Neutrophil (primary cell): ENCODE data around the gene TBC1D5.

ENCODE experiments used
- H3K27ac ChIP-seq: fragments of 200-600 bp; sonication (generic); 2 replicates; pipeline ENCODE4 v1.5.1; 2016; ENCODE audit warnings: mild to moderate bottlenecking, moderate library complexity
- H3K27me3 ChIP-seq: fragments of 200-600 bp; sonication (generic); 2 replicates; pipeline ENCODE4 v1.6.0; 2016; ENCODE audit warnings: mild to moderate bottlenecking
- H3K36me3 ChIP-seq: fragments of 200-600 bp; sonication (generic); 2 replicates; pipeline ENCODE4 v1.5.1; 2017
- H3K4me1 ChIP-seq, 2 experiments: fragments of 200-600 bp in 1 of 2; sonication (generic) in 1 of 2; 1 replicate in 1 of 2; 2 replicates in 1 of 2; pipeline versions ENCODE4 v1.5.1 to v1.6.1; 2013 to 2016; ENCODE audit warnings: low read depth in 1 of 2, low read length in 1 of 2, mild to moderate bottlenecking in 1 of 2, moderate library complexity in 1 of 2; ENCODE audit not compliant: control insufficient read depth in 1 of 2, insufficient read depth in 1 of 2
- H3K4me3 ChIP-seq, 2 experiments: fragments of 200-600 bp in 1 of 2; sonication (generic) in 1 of 2; 1 replicate in 1 of 2; 2 replicates in 1 of 2; pipeline ENCODE4 v1.5.1; 2013 to 2016; ENCODE audit warnings: low read depth in 1 of 2, low read length in 1 of 2, mild to moderate bottlenecking in 1 of 2, moderate library complexity in 1 of 2
- H3K9me3 ChIP-seq: fragments of 200-600 bp; sonication (generic); 2 replicates; pipeline ENCODE4 v1.5.1; 2016
- CTCF ChIP-seq: fragments of 200-600 bp; sonication (generic); IDR thresholded peaks from 2 replicates; pipeline ENCODE4 v1.5.1; 2016; ENCODE audit warnings: antibody characterized with exemption

Gene TBC1D5

GRCh38 chr3:17155951-17156350 is 586.5 kb downstream of the TBC1D5 start:
- Histone ChIP-seq H3K9me3 (no peaks in the 10 kb centered on the region), H3K27ac (no peak overlapping the region), H3K36me3 (peaks cover 81% of the 10 kb centered on the region), H3K4me1 (no peaks in the 10 kb centered on the region), H3K27me3 (no peaks in the 10 kb centered on the region), H3K4me3 (no peak overlapping the region)
- no peak for TF ChIP-seq CTCF

DNA sequence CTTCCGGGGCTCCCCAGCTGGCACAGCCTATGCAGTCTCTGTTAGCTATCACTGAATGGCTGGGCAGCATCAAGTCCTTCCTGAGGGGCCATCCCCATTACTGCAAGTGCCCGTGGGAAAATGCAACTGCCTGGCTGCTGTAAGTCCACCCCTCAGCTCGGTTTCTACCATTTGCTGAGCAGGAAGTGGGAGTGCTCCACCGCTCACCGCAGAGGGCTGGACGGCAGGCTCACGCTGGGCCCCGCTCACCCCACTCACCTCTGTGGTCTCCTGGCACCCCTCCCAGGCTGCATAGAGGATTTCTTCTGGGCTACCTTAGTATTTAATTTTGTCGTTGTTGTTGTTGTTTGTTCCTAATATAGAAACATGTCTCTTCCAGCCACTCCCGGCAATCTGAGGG is 587.5 kb downstream of the TBC1D5 start:
- Histone ChIP-seq H3K27ac (no peak overlapping the region), H3K4me3 (no peak overlapping the region), H3K9me3 (no peaks in the 10 kb centered on the region), H3K36me3 (peaks cover 71% of the 10 kb centered on the region), H3K27me3 (no peaks in the 10 kb centered on the region), H3K4me1 (no peaks in the 10 kb centered on the region)
- TF ChIP-seq CTCF: no peak

DNA sequence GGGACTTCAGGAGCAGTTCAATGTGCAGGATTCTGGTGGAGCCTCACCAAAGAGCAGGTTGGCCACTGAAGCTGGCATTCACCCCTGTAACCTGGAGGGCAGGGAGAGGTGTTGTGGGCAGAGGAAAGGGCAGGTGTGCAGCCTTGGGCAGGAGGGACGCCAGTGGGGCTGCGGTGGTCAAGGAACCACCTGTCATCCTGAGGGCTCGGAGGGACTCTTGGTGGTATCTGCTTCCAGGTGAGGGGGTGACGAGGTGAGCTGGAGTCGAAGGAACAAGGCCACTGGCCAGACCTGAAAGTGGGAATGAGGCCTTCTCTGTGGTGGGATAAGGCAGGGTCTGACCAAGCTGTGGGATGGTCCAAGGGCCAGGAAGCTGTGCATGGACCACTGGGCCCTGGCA is 588.2 kb downstream of the TBC1D5 start:
- TF ChIP-seq CTCF: no peak
- Histone ChIP-seq H3K4me3 (no peak overlapping the region), H3K36me3 (peaks cover 63% of the 10 kb centered on the region), H3K27me3 (no peaks in the 10 kb centered on the region), H3K4me1 (no peaks in the 10 kb centered on the region), H3K27ac (no peak overlapping the region), H3K9me3 (no peaks in the 10 kb centered on the region)

GRCh38 chr3:17153209-17153608 is 589.2 kb downstream of the TBC1D5 start:
- no peak for TF ChIP-seq CTCF
- Histone ChIP-seq H3K27ac (no peak overlapping the region), H3K4me3 (no peak overlapping the region), H3K27me3 (no peaks in the 10 kb centered on the region), H3K9me3 (no peaks in the 10 kb centered on the region), H3K36me3 (peaks cover 54% of the 10 kb centered on the region), H3K4me1 (no peaks in the 10 kb centered on the region)

DNA sequence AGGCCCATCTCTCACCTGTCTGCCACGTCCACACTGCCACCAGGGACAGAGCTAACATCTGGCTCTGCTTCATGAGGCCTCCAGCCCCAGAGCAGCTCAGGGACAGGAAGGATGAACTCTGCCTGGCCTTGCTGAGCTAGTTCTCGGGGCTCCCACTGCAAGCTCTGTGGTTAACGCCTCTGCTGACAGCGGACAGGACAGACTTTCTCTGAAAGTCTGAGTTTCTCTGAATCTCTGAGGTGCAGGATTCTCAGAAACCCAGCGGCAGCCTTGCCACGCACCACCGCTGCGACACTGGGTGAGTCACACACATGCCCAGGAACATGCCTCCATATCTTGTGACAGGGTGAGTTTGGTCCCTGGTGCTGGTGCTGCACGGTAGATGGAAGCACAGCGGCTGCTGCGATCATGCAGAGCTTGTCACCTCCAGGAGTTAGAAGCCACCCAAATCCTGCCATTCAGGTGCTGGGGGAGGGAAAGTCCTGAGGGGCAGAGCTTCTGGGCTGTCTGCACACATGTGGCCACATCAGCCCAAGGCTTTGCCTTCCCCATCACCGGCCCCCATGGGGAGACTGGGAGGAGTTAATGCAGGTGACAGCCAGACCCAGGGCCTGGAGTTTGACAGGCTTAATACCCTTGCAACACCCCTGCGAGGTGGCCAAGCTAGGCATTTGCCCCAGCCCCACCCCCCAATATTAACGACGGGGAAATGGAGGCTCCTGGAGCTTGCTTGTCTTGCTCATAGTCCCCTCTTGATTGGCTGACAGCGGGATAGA is 590.6 kb downstream of the TBC1D5 start:
- no peak overlapping the region for H3K4me3 ChIP-seq
- no peaks in the 10 kb centered on the region for H3K4me1 ChIP-seq
- no peaks in the 10 kb centered on the region for H3K27me3 ChIP-seq
- no peaks in the 10 kb centered on the region for H3K9me3 ChIP-seq
- H3K27ac ChIP-seq: no peak overlapping the region
- no peak for TF ChIP-seq CTCF
- H3K36me3 ChIP-seq: peaks cover 41% of the 10 kb centered on the region
